Suppressor macrophage treated with lipopolysaccharide for 1 hour (primary cell): ENCODE measurements around the gene DAW1.
"Not testable (repeated sequence)": the region's sequence is repeated elsewhere in the genome, so short reads cannot be mapped to it uniquely, and the experiment has no call there.

Experiments used
- DNase-seq, 3 donors: peaks; one replicate each; pipeline ENCODE4 v3.0.0-alpha.2; 2020 to 2022

The DAW1 gene

DNA sequence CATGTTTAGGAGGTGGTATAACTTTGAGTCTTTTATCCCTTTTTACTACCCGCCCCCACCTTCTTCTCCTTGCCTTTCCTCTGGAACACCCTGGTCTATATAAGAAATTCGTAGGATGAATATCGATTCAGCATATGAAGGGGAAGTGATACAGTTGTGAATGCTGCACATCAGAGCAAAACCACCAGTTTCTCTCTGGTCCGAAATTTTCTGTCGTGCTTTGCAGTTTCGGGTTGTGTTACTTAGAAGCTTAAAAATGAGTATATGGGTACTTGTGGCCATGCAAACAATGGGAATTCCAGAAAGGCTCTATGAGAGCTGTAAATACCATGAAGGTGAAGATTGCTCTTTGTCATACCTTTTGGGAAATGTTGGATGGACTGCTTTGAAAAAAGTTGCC lies 60.6 kb downstream of the DAW1 start:
- DNase-seq: no peak

DNA sequence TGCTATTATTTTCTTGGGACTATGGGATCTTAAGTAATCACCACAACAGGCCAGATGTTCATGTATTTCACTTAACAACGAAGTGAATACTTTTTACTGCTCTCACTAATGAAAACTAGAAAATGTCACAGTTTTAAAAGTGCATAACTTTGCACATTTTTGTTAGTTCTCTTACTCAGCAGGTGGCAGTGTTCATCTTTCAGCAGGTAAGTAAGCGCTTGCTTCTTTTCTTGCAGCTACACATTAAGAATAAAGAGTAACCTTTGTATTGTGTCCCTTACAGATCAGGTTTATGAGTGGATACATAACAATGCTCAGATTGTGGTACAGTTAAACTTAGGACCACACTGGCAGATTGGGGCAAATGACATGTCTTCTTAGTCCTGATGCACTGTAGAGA lies 61.0 kb downstream of the DAW1 start:
- DNase-seq: no peak

DNA sequence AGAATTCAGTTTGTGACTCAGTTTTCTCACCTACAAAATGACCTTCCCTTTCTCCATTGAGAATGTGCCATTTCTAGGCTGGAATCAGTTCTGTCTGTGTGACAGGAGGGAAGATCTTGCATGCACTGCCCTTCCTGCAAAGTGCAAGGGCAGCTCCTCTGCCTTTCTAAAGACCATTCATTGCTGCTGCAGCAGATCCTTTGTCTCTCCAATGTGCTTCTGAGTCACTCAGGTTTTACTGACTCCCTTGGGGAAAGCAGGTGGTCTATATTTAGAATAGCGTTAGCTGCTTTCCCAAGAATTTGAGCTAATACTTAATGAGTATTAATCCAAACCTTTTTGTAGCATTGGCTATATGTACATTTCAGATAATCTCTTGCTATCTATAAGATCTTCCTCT lies 62.5 kb downstream of the DAW1 start:
- DNase-seq: no peak

DNA sequence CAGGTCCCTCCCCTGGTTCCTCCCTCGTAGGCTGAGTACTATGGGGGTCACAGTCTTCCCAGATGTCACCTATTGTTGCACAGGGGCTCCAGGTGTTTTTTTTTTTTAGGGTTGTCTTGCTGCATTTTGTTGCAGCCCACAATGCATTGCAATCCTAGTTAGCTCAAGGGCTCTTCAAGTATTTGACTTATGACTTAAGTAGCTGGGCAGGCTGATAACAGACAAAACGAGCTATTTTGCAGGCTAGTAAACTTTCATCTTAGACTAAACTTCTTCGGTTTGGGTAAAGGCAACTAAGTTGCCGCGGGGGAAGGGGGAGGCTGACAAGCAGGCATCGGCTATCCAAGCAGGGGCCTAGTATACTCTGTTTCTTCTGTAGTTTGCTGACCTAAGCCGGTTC lies 64.8 kb downstream of the DAW1 start:
- DNase-seq: not testable (repeated sequence)

DNA sequence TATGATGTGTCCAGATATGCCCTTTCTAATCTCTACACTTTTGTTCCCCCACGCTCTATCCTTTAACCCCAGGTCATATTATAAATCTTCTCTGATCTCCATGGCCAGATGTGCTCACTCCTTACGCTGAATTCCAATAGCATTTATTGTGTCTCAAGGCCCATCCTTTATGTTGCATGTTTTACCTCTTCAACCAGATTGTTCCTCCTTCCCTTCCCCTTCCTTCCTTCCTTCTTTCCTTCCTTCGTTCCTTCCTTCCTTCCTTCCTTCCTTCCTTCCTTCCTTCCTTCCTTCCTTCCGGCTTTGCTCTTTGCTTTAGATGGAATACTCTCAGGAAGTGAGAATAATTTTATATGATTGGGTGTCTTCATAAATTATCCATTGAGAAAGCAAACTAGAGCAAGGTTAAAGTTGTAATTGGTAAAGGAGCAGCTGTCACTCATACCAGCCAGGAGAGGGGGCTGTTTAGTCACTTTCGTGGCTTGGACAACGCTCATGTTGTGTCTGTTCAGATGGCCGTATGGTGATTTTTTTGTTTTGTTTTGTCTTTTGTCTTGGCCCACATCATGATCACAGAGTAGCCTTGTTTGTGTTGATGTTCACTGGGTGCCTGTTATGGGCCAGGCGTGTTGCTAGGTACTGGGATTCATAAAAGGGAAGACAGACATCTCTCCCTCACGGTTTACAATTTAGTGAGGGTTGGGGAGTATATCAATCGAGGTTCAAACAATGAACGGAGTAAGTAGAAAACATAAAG lies 68.0 kb downstream of the DAW1 start:
- DNase-seq: peak in 2 of 3 donors; percentile 11 to 15

DNA sequence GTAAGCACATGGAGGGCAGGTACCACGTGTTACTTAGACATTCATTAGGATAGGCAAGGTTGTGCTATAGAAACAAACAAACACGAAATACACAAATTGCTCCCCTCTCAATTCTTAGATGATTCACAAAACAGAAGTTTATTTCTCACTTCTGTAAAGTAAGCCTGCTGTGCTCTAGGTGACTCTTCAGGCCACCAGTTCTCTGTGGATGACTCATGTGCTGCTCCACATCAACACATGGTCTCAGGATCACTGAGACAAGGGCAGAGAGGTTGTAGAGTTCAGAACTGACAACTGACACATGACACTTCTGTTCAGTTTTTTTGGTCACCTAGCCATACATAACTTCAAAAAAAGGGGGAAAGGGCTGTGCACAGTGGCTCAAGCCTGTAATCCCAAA lies 70.6 kb downstream of the DAW1 start:
- DNase-seq: peak in 2 of 3 donors; percentile 4 to 8

DNA sequence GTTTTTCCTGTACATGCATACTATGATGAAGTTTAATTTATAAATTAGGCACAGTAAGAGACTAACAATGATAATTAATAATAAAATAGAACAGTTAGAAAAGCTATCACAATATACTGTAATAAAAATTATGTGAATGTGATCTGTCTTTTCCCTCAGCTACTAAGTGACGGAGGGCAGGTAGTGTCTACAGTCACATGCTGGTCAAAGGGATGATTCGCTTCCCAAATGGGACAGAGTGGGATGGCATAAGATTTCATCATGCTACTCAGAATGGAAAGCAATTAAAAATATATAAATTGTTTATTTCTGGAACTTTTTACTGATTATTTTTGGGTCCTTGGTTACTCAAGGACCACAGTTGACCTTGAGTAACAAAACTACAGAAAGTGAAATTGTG lies 71.5 kb downstream of the DAW1 start:
- DNase-seq: no peak

DNA sequence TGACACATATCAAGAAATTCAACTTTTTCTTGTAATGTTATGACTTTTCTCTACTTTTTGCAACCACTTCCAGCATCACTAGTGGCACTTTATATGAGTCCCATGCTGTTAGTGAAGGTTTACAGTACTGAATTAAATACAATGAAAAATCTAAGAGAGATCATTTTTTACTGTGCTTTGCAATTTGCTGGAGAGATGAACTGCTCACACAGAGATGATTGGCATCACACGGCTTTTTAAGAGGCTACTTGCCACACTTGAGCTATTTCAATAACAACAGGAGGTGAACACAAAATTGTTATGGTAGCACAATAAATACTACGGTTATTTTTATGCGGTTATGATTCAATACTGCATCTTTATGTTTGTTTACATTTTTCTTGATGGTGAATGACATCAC lies 88.9 kb downstream of the DAW1 start:
- DNase-seq: no peak

DNA sequence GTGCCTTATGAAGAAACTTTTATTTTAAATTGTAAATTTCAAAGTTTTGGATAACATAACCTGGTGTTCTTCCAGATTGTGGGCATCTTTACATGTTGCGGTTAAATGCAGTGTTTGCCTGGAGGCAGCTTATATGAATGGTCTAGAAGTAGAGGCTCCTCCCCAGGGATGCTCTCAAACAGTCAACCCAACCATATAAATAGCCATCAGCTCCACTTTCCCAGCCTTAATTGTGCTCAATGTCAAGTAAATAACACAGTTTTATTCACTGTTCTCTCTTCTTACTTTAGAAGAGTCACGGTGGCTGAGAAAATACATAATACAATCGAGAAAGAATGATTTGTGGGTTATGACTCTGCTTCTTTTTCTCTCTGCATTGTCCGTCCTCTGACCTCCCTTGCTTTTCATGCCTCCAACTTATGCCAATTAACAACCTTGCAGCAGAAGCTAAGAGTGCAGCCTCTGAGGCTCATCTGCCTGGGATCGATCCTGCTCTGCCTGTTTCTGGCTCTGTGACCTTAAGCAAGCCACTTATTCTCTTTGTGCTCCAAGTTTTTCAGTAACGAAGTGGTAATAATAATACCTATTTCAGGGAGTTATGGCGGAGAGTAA lies 100.3 kb downstream of the DAW1 start:
- no peak for DNase-seq

DNA sequence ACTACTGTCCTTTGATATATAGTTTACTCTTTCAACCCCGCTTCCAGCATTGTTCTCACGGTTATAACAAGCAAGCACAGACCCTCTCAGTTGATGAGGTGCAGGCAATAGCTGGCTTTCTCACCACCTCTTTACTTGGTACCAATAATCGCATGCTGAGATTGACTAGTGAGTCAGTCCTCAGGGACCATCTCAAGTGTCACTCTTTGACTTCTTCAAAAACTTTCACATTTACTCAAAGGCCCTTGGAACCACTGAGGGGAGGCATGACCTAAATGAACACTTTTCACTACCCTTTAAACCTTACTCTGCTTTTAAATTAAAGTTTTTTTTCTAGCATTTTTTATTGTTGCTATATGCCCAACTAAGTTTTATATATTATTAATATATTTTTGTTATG lies 101.8 kb downstream of the DAW1 start:
- DNase-seq: no peak
